HCT116 (cell line): Measurements from ENCODE around the gene ABHD17C. TPM values are rescaled to one million over a fixed set of nuclear protein-coding genes. Genes with fewer than 3 reads are reported as not detected.
A peak's percentile ranks its signal among the peaks of the same experiment; 100 is the strongest.

Experiments
- ATAC-seq: fragments of 200-7000 bp; cut with Tn5 transposase; 2 replicates; pipeline ENCODE4 v1.9.1; 2020; ENCODE audit warnings: mild to moderate bottlenecking, moderate library complexity
- BruUV-seq: library from RNA; stranded (reverse); fragments of 400-500 nt; replicated peaks from 2 replicates; lab custom pipeline; 2021; lab: Mats Ljungman, UMichigan
- CTCF ChIA-PET: fragments of 300-600 bp; sonication (Branson Sonifier 250); formaldehyde crosslinking; loops from one replicate; lab custom pipeline; 2021; ENCODE audit warnings: antibody characterized with exemption; lab: Charles Lee
- POLR2A ChIA-PET: fragments of 300-600, 350-600 bp; sonication (Branson Sonifier 250); formaldehyde crosslinking; loops from one replicate; lab custom pipeline; 2021; ENCODE audit warnings: antibody characterized with exemption; lab: Charles Lee
- RAD21 ChIA-PET, 2 experiments: fragments of 300-600 bp; sonication (Branson Sonifier 250); formaldehyde crosslinking; loops; one replicate each; lab custom pipeline; 2023; ENCODE audit warnings: low total read pairs in 2 of 2; ENCODE audit not compliant: uncharacterized antibody in 2 of 2, unreplicated experiment in 2 of 2, low non-redundant PET in 1 of 2; lab: Charles Lee
- DNase-seq: peaks from one replicate; pipeline ENCODE4 v3.0.0-alpha.2; 2010; ENCODE audit warnings: low read depth, low spot score
- H2AFZ ChIP-seq: fragments of 200-600 bp; shearing (Covaris generic), sonication (generic); 2 replicates; pipeline ENCODE4 v1.6.1; 2017; ENCODE audit warnings: low read depth, mixed run types, mixed read lengths, antibody characterized with exemption, low read length; ENCODE audit not compliant: poor library complexity, severe bottlenecking
- H3K27ac ChIP-seq: 2 replicates; pipeline ENCODE4 v1.5.1; 2012; ENCODE audit warnings: low read depth, low read length
- H3K27me3 ChIP-seq: fragments of 200-600 bp; sonication (generic); 2 replicates; pipeline ENCODE4 v1.6.1; 2016; ENCODE audit warnings: mixed run types, low read length, mixed read lengths; ENCODE audit not compliant: insufficient read depth
- H3K36me3 ChIP-seq, 2 experiments: fragments of 200-500 bp in 1 of 2; fragments of 200-600 bp in 1 of 2; sonication (Bioruptor generic) in 1 of 2; sonication (generic) in 1 of 2; 2 replicates each; pipeline versions ENCODE4 v1.5.1 to v1.6.1; 2014 to 2016; ENCODE audit warnings: low read length in 2 of 2, inconsistent platforms in 1 of 2, mixed read lengths in 1 of 2, mixed run types in 1 of 2; ENCODE audit not compliant: insufficient read depth in 2 of 2, control insufficient read depth in 1 of 2
- H3K4me1 ChIP-seq, 2 experiments: fragments of 200-600 bp in 1 of 2; sonication (generic) in 1 of 2; 2 replicates each; pipeline versions ENCODE4 v1.5.1 to v1.6.1; 2012 to 2017; ENCODE audit warnings: low read length in 2 of 2, inconsistent platforms in 1 of 2, mild to moderate bottlenecking in 1 of 2, mixed read lengths in 1 of 2, mixed run types in 1 of 2, moderate library complexity in 1 of 2; ENCODE audit not compliant: insufficient read depth in 2 of 2, control insufficient read depth in 1 of 2
- H3K4me2 ChIP-seq: fragments of 200-600 bp; sonication (generic); 2 replicates; pipeline ENCODE4 v1.6.1; 2017; ENCODE audit warnings: mixed run types, low read length, mixed read lengths
- H3K4me3 ChIP-seq, 2 experiments: fragments of 200-600 bp in 1 of 2; sonication (generic) in 1 of 2; replicated peaks in 1 of 2; 2 replicates each; pipeline ENCODE4 v1.5.1; 2011 to 2016; ENCODE audit warnings: low read length in 2 of 2, control low read depth in 1 of 2, low read depth in 1 of 2, mild to moderate bottlenecking in 1 of 2, mixed read lengths in 1 of 2, mixed run types in 1 of 2
- H3K79me2 ChIP-seq: fragments of 200-600 bp; sonication (generic); 2 replicates; pipeline ENCODE4 v1.6.1; 2017; ENCODE audit warnings: mild to moderate bottlenecking, mixed run types, low read length, moderate library complexity, mixed read lengths; ENCODE audit not compliant: insufficient read depth
- H3K9ac ChIP-seq: fragments of 200-600 bp; sonication (generic); 2 replicates; pipeline ENCODE4 v1.6.1; 2016; ENCODE audit warnings: low read length, mixed read lengths
- H3K9me2 ChIP-seq: fragments of 200-600 bp; sonication (generic), shearing (Covaris generic); 2 replicates; pipeline ENCODE4 v1.6.1; 2017; ENCODE audit warnings: mixed run types, mild to moderate bottlenecking, moderate library complexity; ENCODE audit not compliant: insufficient read depth
- H3K9me3 ChIP-seq, 2 experiments: fragments of 200-500 bp in 1 of 2; fragments of 200-600 bp in 1 of 2; sonication (Bioruptor generic) in 1 of 2; sonication (generic) in 1 of 2; 2 replicates each; pipeline ENCODE4 v1.6.1; 2014 to 2017; ENCODE audit warnings: low read length in 2 of 2, mixed read lengths in 2 of 2, inconsistent platforms in 1 of 2, low read depth in 1 of 2, mild to moderate bottlenecking in 1 of 2, mixed run types in 1 of 2, moderate library complexity in 1 of 2; ENCODE audit not compliant: control insufficient read depth in 1 of 2, insufficient read depth in 1 of 2
- H4K20me1 ChIP-seq: fragments of 200-600 bp; sonication (generic), shearing (Covaris generic); 2 replicates; pipeline ENCODE4 v1.6.1; 2017; ENCODE audit warnings: mixed run types, mild to moderate bottlenecking, moderate library complexity; ENCODE audit not compliant: insufficient read depth
- CBX3 ChIP-seq: IDR thresholded peaks from 2 replicates; pipeline ENCODE4 v1.6.1; 2012; ENCODE audit warnings: low read depth
- EGR1 ChIP-seq: IDR thresholded peaks from 2 replicates; pipeline ENCODE4 v1.6.1; 2012; ENCODE audit warnings: low read depth
- EZH2 ChIP-seq: fragments of 200-600 bp; sonication (generic); IDR thresholded peaks from 2 replicates; pipeline ENCODE4 v1.6.1; 2017; ENCODE audit warnings: antibody characterized with exemption, mixed run types
- EZH2phosphoT487 ChIP-seq: fragments of 200-600 bp; IDR thresholded peaks from 2 replicates; pipeline ENCODE4 v1.6.1; 2018; ENCODE audit warnings: antibody characterized with exemption, borderline replicate concordance
- POLR2AphosphoS5 ChIP-seq: IDR thresholded peaks from 2 replicates; pipeline ENCODE4 v1.6.1; 2011; ENCODE audit warnings: mild to moderate bottlenecking, low read depth, low read length, moderate library complexity
- RAD21 ChIP-seq: IDR thresholded peaks from 2 replicates; pipeline ENCODE4 v1.6.1; 2012; ENCODE audit warnings: low read depth, mild to moderate bottlenecking
- SIN3A ChIP-seq: IDR thresholded peaks from 2 replicates; pipeline ENCODE4 v1.6.1; 2012; ENCODE audit warnings: low read depth
- SRF ChIP-seq: IDR thresholded peaks from 2 replicates; pipeline ENCODE4 v1.6.1; 2012; ENCODE audit warnings: low read depth
- TCF7L2 ChIP-seq: IDR thresholded peaks from 2 replicates; pipeline ENCODE4 v1.7.0; 2011; ENCODE audit warnings: borderline replicate concordance, inconsistent platforms; ENCODE audit not compliant: insufficient read depth, insufficient read length; ENCODE audit errors: extremely low read depth
- YY1 ChIP-seq: IDR thresholded peaks from 2 replicates; pipeline ENCODE4 v1.6.1; 2011; ENCODE audit warnings: low read length, low read depth, moderate library complexity, mild to moderate bottlenecking; ENCODE audit not compliant: insufficient replicate concordance; ENCODE audit errors: extremely low read depth
- ZBTB33 ChIP-seq: IDR thresholded peaks from 2 replicates; pipeline ENCODE4 v1.6.1; 2011; ENCODE audit warnings: mild to moderate bottlenecking, low read length, moderate library complexity; ENCODE audit not compliant: insufficient replicate concordance; ENCODE audit errors: extremely low read depth
- ZFX ChIP-seq: fragments of 450-650 bp; IDR thresholded peaks from 2 replicates; pipeline ENCODE4 v1.6.1; 2017
- ZNF274 ChIP-seq: fragments of 200-500 bp; sonication (Bioruptor generic); IDR thresholded peaks from 2 replicates; pipeline ENCODE4 v1.6.1; 2014; ENCODE audit warnings: mild to moderate bottlenecking, low read depth, low read length, inconsistent platforms
- intact Hi-C: fragments of 100-400 bp; cut with micrococcal nuclease; formaldehyde crosslinking; loops from 2 replicates; pipeline ENCODE4 v1.10.0; 2022
- total RNA-seq: library from RNA; stranded (reverse); gene quantifications from one replicate; pipeline ENCODE4 v1.2.1, GENCODE V29; 2021; ENCODE audit not compliant: unreplicated experiment
- TF ChIP-seq, protein P1 (sequence below): IDR thresholded peaks from 2 replicates; pipeline ENCODE4 v1.6.1; 2012; ENCODE audit warnings: low read depth
- TF ChIP-seq, protein P2 (sequence below), 3 experiments: fragments of 200-600 bp in 1 of 3; sonication (generic) in 1 of 3; IDR thresholded peaks in 2 of 3; conservative IDR thresholded peaks in 1 of 3; 2 replicates each; pipeline ENCODE4 v1.5.1; 2012 to 2017; ENCODE audit warnings: low read depth in 2 of 3, low read length in 2 of 3, antibody characterized with exemption in 1 of 3, borderline replicate concordance in 1 of 3, control low read depth in 1 of 3, mild to moderate bottlenecking in 1 of 3, mixed read lengths in 1 of 3, mixed run types in 1 of 3, moderate library complexity in 1 of 3; ENCODE audit not compliant: insufficient read depth in 1 of 3

ABHD17C gene
- total RNA-seq, 1 experiment from 2014 or later, result 27.9 TPM

GRCh38 chr15:80709542-80709941, 14.4 kb downstream of the ABHD17C start:
- no peak overlapping the region for H3K9ac ChIP-seq
- H3K36me3 ChIP-seq, result no peaks in the 10 kb centered on the region
- no peaks in the 10 kb centered on the region for H3K9me3 ChIP-seq
- H3K4me2 ChIP-seq, result 0 out of 2 replicates have a peak overlapping the region, but pooled peaks have one; percentile 12
- H3K4me3 ChIP-seq, result no peak overlapping the region
- CTCF ChIA-PET, result no interaction called here
- ATAC-seq (peak; percentile 67), DNase-seq (no peak)
- intact Hi-C loops, result no loop called here
- H2AFZ ChIP-seq, result no peak overlapping the region
- POLR2A ChIA-PET, result no interaction called here
- BruUV-seq, result no TSS peak
- no peaks in the 10 kb centered on the region for H3K27me3 ChIP-seq
- H3K79me2 ChIP-seq, result peaks cover 84% of the 10 kb centered on the region
- RAD21 ChIA-PET, result no interaction called here
- TF ChIP-seq, protein P1, sequence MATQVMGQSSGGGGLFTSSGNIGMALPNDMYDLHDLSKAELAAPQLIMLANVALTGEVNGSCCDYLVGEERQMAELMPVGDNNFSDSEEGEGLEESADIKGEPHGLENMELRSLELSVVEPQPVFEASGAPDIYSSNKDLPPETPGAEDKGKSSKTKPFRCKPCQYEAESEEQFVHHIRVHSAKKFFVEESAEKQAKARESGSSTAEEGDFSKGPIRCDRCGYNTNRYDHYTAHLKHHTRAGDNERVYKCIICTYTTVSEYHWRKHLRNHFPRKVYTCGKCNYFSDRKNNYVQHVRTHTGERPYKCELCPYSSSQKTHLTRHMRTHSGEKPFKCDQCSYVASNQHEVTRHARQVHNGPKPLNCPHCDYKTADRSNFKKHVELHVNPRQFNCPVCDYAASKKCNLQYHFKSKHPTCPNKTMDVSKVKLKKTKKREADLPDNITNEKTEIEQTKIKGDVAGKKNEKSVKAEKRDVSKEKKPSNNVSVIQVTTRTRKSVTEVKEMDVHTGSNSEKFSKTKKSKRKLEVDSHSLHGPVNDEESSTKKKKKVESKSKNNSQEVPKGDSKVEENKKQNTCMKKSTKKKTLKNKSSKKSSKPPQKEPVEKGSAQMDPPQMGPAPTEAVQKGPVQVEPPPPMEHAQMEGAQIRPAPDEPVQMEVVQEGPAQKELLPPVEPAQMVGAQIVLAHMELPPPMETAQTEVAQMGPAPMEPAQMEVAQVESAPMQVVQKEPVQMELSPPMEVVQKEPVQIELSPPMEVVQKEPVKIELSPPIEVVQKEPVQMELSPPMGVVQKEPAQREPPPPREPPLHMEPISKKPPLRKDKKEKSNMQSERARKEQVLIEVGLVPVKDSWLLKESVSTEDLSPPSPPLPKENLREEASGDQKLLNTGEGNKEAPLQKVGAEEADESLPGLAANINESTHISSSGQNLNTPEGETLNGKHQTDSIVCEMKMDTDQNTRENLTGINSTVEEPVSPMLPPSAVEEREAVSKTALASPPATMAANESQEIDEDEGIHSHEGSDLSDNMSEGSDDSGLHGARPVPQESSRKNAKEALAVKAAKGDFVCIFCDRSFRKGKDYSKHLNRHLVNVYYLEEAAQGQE, result no peak
- TF ChIP-seq EGR1 (no peak), ZFX (no peak), TCF7L2 (no peak), EZH2phosphoT487 (no peak), YY1 (no peak), POLR2AphosphoS5 (no peak), ZBTB33 (no peak), EZH2 (no peak), RAD21 (no peak), SRF (no peak), CBX3 (no peak), SIN3A (no peak), ZNF274 (no peak)
- TF ChIP-seq, protein P2, sequence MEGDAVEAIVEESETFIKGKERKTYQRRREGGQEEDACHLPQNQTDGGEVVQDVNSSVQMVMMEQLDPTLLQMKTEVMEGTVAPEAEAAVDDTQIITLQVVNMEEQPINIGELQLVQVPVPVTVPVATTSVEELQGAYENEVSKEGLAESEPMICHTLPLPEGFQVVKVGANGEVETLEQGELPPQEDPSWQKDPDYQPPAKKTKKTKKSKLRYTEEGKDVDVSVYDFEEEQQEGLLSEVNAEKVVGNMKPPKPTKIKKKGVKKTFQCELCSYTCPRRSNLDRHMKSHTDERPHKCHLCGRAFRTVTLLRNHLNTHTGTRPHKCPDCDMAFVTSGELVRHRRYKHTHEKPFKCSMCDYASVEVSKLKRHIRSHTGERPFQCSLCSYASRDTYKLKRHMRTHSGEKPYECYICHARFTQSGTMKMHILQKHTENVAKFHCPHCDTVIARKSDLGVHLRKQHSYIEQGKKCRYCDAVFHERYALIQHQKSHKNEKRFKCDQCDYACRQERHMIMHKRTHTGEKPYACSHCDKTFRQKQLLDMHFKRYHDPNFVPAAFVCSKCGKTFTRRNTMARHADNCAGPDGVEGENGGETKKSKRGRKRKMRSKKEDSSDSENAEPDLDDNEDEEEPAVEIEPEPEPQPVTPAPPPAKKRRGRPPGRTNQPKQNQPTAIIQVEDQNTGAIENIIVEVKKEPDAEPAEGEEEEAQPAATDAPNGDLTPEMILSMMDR (IDR thresholded peaks at IDR 0.05 in 2 of 3, conservative IDR thresholded peaks at IDR 0.05 in 1 of 3; ENCODE audit: borderline replicate concordance in 1 of 3, insufficient read depth in 1 of 3, low read depth in 2 of 3, low read length in 2 of 3), result no peak
- no peak overlapping the region for H3K27ac ChIP-seq
- H4K20me1 ChIP-seq, result peaks cover 4% of the 10 kb centered on the region; the same call in 1 of the 2 replicates
- peaks cover 3 to 11% of the 10 kb centered on the region in 2 experiments; a peak in 2 of 4 replicates for H3K4me1 ChIP-seq
- no peaks in the 10 kb centered on the region for H3K9me2 ChIP-seq
